Osteoblast (primary cell): Measurements from ENCODE around the gene TOR4A. TPM values are rescaled to one million over a fixed set of nuclear protein-coding genes. Genes with fewer than 3 reads are reported as not detected.

Experiments used
- DNase-seq: peaks from one replicate; pipeline ENCODE4 v3.0.0; 2011; ENCODE audit warnings: low spot score, mixed read lengths; ENCODE audit not compliant: insufficient read length; ENCODE audit errors: missing footprints
- H2AFZ ChIP-seq: 2 replicates; pipeline ENCODE4 v1.6.0; 2011; ENCODE audit warnings: mild to moderate bottlenecking, low read length
- H3K27ac ChIP-seq: 2 replicates; pipeline ENCODE4 v1.5.1; 2011; ENCODE audit warnings: mild to moderate bottlenecking, low read depth, low read length, moderate library complexity
- H3K27me3 ChIP-seq: 2 replicates; pipeline ENCODE4 v1.6.0; 2012; ENCODE audit warnings: mild to moderate bottlenecking, control low read depth, inconsistent platforms, low read length, moderate library complexity; ENCODE audit not compliant: insufficient read depth
- H3K36me3 ChIP-seq: 2 replicates; pipeline ENCODE4 v1.5.1; 2011; ENCODE audit warnings: mild to moderate bottlenecking, low read length, control low read depth, moderate library complexity; ENCODE audit not compliant: insufficient read depth
- H3K4me1 ChIP-seq: 2 replicates; pipeline ENCODE4 v1.5.1; 2011; ENCODE audit warnings: mild to moderate bottlenecking, low read length, control low read depth, moderate library complexity; ENCODE audit not compliant: insufficient read depth
- H3K4me2 ChIP-seq: 2 replicates; pipeline ENCODE4 v1.6.0; 2011; ENCODE audit warnings: mild to moderate bottlenecking, low read length; ENCODE audit not compliant: insufficient read depth
- H3K4me3 ChIP-seq: fragments of 200-600 bp; sonication (generic); 3 replicates; pipeline ENCODE4 v1.5.1; 2012; ENCODE audit warnings: mild to moderate bottlenecking, low read length, inconsistent platforms; ENCODE audit not compliant: insufficient read depth
- H3K79me2 ChIP-seq: 2 replicates; pipeline ENCODE4 v1.6.0; 2012; ENCODE audit warnings: mild to moderate bottlenecking, low read length, control low read depth, inconsistent platforms; ENCODE audit not compliant: insufficient read depth
- H3K9me3 ChIP-seq: 2 replicates; pipeline ENCODE4 v1.5.1; 2011; ENCODE audit warnings: low read depth, low read length, control low read depth
- H4K20me1 ChIP-seq: 2 replicates; pipeline ENCODE4 v1.6.0; 2012; ENCODE audit warnings: mild to moderate bottlenecking, low read length, control low read depth; ENCODE audit not compliant: insufficient read depth
- total RNA-seq: library from RNA; depleted of rRNA; stranded (reverse); fragments of >200 nt; gene quantifications from 2 replicates; pipeline ENCODE4 v1.2.3, GENCODE V29; 2012
- TF ChIP-seq, protein P1 (sequence below): IDR thresholded peaks from 2 replicates; pipeline ENCODE4 v1.5.1; 2011; ENCODE audit warnings: mild to moderate bottlenecking, low read depth, low read length, moderate library complexity; ENCODE audit errors: extremely low read depth

TOR4A gene
- total RNA-seq, 1 donor: 2.5 TPM

DNA sequence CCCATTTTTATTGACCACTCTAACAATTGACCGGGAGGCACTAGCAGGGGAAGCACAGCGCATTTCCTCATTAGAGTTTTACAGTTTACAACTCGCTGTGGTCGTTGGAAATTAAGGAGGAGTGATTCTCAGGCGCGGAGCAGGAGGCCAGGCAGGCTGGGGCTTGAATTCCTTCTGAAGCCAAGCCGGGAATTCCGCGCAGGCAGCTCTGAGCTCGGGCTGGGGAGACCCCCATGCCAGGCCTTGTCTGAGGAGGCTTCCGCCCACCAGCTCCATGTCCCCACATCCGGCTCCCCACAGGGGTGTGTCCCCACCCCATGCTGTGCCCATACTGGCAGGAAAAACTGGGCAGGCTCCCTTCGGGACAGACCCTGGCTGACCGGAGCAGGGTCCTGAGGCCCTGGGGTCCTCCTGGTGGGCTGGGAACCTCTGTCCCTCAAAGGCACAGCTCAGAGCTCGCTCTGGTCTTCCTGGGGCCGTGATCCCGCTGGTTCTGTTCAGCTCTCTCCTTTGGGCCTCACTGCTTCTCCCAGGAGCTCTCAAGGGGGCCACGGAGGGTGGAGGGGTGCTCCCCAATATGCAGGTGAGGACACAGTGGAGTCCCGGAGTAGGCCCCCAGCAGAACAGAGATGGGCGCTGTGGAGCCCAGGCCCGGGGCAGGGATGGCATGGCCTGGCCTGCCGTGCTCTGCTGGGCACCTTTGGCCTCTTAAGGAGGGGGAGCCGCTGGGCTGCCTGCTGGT lies 25.8 kb downstream of the TOR4A start:
- H3K27me3 ChIP-seq: peaks cover 28% of the 10 kb centered on the region
- H3K27ac ChIP-seq: no peak overlapping the region
- TF ChIP-seq, protein P1, sequence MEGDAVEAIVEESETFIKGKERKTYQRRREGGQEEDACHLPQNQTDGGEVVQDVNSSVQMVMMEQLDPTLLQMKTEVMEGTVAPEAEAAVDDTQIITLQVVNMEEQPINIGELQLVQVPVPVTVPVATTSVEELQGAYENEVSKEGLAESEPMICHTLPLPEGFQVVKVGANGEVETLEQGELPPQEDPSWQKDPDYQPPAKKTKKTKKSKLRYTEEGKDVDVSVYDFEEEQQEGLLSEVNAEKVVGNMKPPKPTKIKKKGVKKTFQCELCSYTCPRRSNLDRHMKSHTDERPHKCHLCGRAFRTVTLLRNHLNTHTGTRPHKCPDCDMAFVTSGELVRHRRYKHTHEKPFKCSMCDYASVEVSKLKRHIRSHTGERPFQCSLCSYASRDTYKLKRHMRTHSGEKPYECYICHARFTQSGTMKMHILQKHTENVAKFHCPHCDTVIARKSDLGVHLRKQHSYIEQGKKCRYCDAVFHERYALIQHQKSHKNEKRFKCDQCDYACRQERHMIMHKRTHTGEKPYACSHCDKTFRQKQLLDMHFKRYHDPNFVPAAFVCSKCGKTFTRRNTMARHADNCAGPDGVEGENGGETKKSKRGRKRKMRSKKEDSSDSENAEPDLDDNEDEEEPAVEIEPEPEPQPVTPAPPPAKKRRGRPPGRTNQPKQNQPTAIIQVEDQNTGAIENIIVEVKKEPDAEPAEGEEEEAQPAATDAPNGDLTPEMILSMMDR: no peak

DNA sequence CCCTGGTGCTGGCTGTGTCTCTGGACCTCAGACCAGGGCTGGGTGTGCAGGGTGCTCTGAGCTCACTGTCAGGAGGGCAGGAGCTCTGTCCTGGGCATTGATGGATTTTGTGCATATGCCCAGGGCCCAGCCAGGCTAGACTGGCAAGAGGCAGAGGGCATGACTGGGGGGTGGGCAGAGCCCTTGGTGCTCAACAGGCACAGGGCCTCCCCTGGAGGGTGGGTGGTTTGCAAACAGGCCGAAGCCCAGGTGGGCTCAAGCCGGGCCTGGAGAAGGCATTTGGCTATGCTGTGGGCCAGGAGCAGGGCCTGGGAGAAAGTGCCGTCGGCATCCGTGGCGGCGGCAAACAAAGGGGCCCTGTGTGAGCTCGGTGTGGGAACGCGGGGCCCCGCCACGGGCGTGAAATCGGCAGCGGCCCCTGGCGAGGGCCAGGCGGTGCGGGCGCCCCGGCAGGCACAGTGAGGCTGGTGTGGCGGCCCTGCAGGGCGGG lies 26.4 kb downstream of the TOR4A start:
- Histone ChIP-seq H3K9me3 (no peaks in the 10 kb centered on the region), H3K27ac (no peak overlapping the region), H3K4me2 (no peak overlapping the region)

More for the DNA sequence above, 25.8 kb downstream of the TOR4A start:
- peak; percentile 88 for DNase-seq
- Histone ChIP-seq H3K9me3 (no peaks in the 10 kb centered on the region), H2AFZ (no peak overlapping the region), H3K4me3 (no peak overlapping the region), H4K20me1 (no peaks in the 10 kb centered on the region), H3K4me2 (no peak overlapping the region), H3K4me1 (peaks cover 4% of the 10 kb centered on the region), H3K36me3 (no peaks in the 10 kb centered on the region), H3K79me2 (no peaks in the 10 kb centered on the region)

DNA sequence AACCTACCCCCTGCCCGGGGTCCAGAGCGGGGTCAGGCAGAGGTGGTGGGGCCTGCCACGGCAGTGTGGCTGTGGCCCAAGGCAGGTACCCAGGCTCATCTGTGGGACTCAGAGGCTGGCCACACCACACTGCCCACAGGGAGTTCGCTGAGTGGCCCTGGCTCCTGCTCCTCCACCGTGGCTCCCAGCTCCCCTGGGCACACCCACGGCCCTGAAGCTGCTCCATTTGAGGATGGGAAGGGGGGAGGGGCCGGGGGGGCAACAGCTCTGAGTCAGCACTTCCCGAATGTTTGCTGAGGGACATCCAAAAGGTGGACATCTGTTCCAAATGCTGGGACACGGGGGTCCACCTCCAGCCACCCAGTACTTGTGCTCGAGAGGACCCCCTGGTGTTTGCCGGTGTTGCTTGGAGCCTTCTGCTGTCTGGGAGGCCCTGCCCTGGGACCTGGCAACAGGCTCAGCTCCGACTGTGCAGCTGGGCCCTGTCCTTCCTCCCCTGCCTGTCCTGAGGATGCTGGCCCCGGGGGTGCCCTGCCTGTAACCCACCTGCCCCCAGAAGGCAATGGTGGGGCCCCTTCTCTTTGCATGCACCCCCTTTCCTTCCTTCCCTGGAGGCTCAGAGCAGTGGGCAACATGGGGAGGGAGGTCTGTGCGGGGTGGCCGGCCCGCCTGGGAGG lies 27.0 kb downstream of the TOR4A start:
- Histone ChIP-seq H3K79me2 (no peaks in the 10 kb centered on the region), H3K9me3 (no peaks in the 10 kb centered on the region), H3K36me3 (no peaks in the 10 kb centered on the region), H3K27ac (no peak overlapping the region), H4K20me1 (no peaks in the 10 kb centered on the region), H3K4me1 (peaks cover 4% of the 10 kb centered on the region), H2AFZ (no peak overlapping the region), H3K4me2 (no peak overlapping the region), H3K27me3 (peaks cover 16% of the 10 kb centered on the region), H3K4me3 (no peak overlapping the region)
- TF ChIP-seq, protein P1: no peak
- DNase-seq: peak; percentile 78

More for the DNA sequence above, 26.4 kb downstream of the TOR4A start:
- Histone ChIP-seq H3K27me3 (peaks cover 22% of the 10 kb centered on the region), H3K4me3 (no peak overlapping the region), H4K20me1 (no peaks in the 10 kb centered on the region), H2AFZ (no peak overlapping the region), H3K79me2 (no peaks in the 10 kb centered on the region), H3K36me3 (no peaks in the 10 kb centered on the region), H3K4me1 (peaks cover 4% of the 10 kb centered on the region)
- DNase-seq: peak; percentile 80
- TF ChIP-seq, protein P1: no peak

DNA sequence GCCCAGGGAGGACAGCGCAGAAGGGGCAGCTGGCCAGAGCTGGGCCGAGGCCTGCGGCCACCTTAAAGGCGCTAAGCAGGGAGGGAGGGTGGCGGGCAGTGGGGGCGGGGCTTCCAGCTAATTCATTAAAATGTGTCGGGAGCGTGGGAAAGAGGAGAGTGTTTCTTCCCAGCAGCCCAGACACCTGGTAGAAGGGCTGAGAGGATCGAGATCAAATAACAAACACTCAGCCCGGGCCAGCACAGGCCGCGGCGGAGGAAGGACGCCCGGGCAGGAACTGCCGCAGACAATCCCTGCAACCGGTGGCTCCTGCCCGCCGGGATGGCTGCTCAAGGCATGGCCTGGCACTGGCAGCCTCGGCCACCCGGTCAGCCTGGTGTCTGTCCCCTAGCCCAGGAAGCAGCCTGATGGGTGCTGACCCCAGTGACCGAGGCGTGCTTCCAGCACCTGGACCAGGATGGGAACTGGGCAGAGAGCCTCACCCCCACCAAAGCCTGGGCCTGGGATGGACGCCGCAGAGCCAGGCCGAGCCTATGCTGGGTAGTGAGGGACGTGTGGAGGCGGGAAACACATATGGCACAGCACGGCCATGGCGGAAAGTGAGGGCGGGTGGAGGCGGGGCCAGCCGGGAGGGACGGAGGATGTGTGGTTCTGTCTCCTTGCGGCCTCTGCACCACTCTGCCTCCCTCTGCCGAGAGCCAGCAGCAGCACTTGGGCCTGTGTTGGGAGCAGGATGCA lies 27.7 kb downstream of the TOR4A start:
- no peak overlapping the region for H3K27ac ChIP-seq
- no peaks in the 10 kb centered on the region for H3K9me3 ChIP-seq
- peak overlapping the region; percentile 33 for H3K4me2 ChIP-seq
- TF ChIP-seq, protein P1: no peak
- no peaks in the 10 kb centered on the region for H3K79me2 ChIP-seq
- no peaks in the 10 kb centered on the region for H3K36me3 ChIP-seq
- H3K4me1 ChIP-seq: peaks cover 4% of the 10 kb centered on the region
- peaks cover 9% of the 10 kb centered on the region for H3K27me3 ChIP-seq
- peak overlapping the region; percentile 60 for H2AFZ ChIP-seq
- peak; percentile 98 for DNase-seq
- no peaks in the 10 kb centered on the region for H4K20me1 ChIP-seq
- no peak overlapping the region for H3K4me3 ChIP-seq
